H1 (cell line): ENCODE data around the gene DPF3. TPM values are rescaled to one million over a fixed set of nuclear protein-coding genes. Genes with fewer than 3 reads are reported as not detected.

ENCODE experiments used
- CTCF ChIA-PET: fragments of 300-600 bp; sonication (Branson Sonifier 250); formaldehyde crosslinking; loops from one replicate; lab custom pipeline; 2021; ENCODE audit not compliant: partially characterized antibody; lab: Charles Lee
- POLR2A ChIA-PET: fragments of 300-600 bp; sonication (Branson Sonifier 250); formaldehyde crosslinking; loops from one replicate; lab custom pipeline; 2021; ENCODE audit warnings: inconsistent platforms; ENCODE audit not compliant: partially characterized antibody; lab: Charles Lee
- DNase-seq, 2 experiments: peaks; one replicate each; pipeline versions ENCODE4 v3.0.0 to v3.0.0-alpha.2; 2010 to 2022; ENCODE audit warnings: low spot score in 2 of 2, low read depth in 1 of 2, mixed read lengths in 1 of 2
- FAIRE-seq: peaks from 2 replicates; lab custom pipeline; 2011; peaks lifted over from hg19 to GRCh38; lab: Jason Lieb, UNC
- H2AFZ ChIP-seq: 2 replicates; pipeline ENCODE4 v1.8.1; 2012; ENCODE audit warnings: low read length, inconsistent platforms
- H2AK5ac ChIP-seq: 2 replicates; pipeline ENCODE4 v1.6.1; 2013; ENCODE audit warnings: low read depth, low read length
- H2BK120ac ChIP-seq: replicated peaks from 2 replicates; pipeline ENCODE3; 2013; ENCODE audit warnings: low read depth, low read length, inconsistent platforms
- H2BK12ac ChIP-seq: 2 replicates; pipeline ENCODE4 v1.6.1; 2013; ENCODE audit warnings: low read depth, low read length
- H2BK15ac ChIP-seq: 2 replicates; pipeline ENCODE4 v1.6.1; 2013; ENCODE audit warnings: low read length
- H2BK20ac ChIP-seq: 2 replicates; pipeline ENCODE4 v1.6.1; 2013; ENCODE audit warnings: low read length
- H2BK5ac ChIP-seq: 2 replicates; pipeline ENCODE4 v1.6.1; 2013; ENCODE audit warnings: low read depth, low read length
- H3K14ac ChIP-seq: 2 replicates; pipeline ENCODE4 v1.6.1; 2013; ENCODE audit warnings: inconsistent platforms; ENCODE audit not compliant: insufficient read length
- H3K18ac ChIP-seq: 2 replicates; pipeline ENCODE4 v1.6.1; 2013; ENCODE audit warnings: low read length; ENCODE audit errors: extremely low read depth
- H3K23ac ChIP-seq: 2 replicates; pipeline ENCODE4 v1.6.1; 2013; ENCODE audit warnings: inconsistent platforms; ENCODE audit not compliant: insufficient read length
- H3K23me2 ChIP-seq: 2 replicates; pipeline ENCODE4 v1.6.1; 2013; ENCODE audit warnings: low read depth, low read length
- H3K27ac ChIP-seq: 2 replicates; pipeline ENCODE4 v1.6.1; 2011; ENCODE audit warnings: low read depth, low read length, inconsistent platforms
- H3K27me3 ChIP-seq, 4 experiments: replicated peaks in 1 of 4; 1 replicate in 1 of 4; 2 replicates in 3 of 4; pipeline versions ENCODE4 v1.6.1 to v1.8.1; 2011 to 2013; ENCODE audit warnings: low read length in 3 of 4, mild to moderate bottlenecking in 3 of 4, inconsistent platforms in 2 of 4, mixed read lengths in 2 of 4, moderate library complexity in 1 of 4; ENCODE audit not compliant: control insufficient read depth in 3 of 4, insufficient read depth in 3 of 4; ENCODE audit errors: extremely low read depth in 1 of 4
- H3K36me3 ChIP-seq, 4 experiments: 2 replicates each; pipeline versions ENCODE4 v1.6.1 to v1.8.1; 2011 to 2013; ENCODE audit warnings: mild to moderate bottlenecking in 4 of 4, low read length in 3 of 4, moderate library complexity in 2 of 4, control low read depth in 1 of 4, inconsistent platforms in 1 of 4; ENCODE audit not compliant: insufficient read depth in 4 of 4, control insufficient read depth in 2 of 4
- H3K4ac ChIP-seq: replicated peaks from 2 replicates; pipeline ENCODE3; 2013; ENCODE audit warnings: low read length, low read depth, mixed read lengths, inconsistent platforms; ENCODE audit not compliant: insufficient read length
- H3K4me1 ChIP-seq, 4 experiments: replicated peaks in 1 of 4; 1 replicate in 1 of 4; 2 replicates in 3 of 4; pipeline versions ENCODE4 v1.6.1 to v1.8.1; 2011 to 2013; ENCODE audit warnings: low read length in 3 of 4, inconsistent platforms in 2 of 4, mixed read lengths in 1 of 4; ENCODE audit not compliant: insufficient read depth in 4 of 4, control insufficient read depth in 3 of 4
- H3K4me2 ChIP-seq, 2 experiments: 2 replicates each; pipeline versions ENCODE4 v1.6.1 to v1.8.1; 2011 to 2013; ENCODE audit warnings: low read depth in 2 of 2, low read length in 2 of 2, control low read depth in 1 of 2, inconsistent platforms in 1 of 2, mild to moderate bottlenecking in 1 of 2; ENCODE audit not compliant: insufficient read depth in 1 of 2
- H3K4me3 ChIP-seq, 4 experiments: fragments of 200-600, 300-600 bp in 1 of 4; sonication (generic), shearing (Covaris generic), sonication (Bioruptor Twin) in 1 of 4; 2 replicates each; pipeline versions ENCODE4 v1.5.1 to v1.8.1; 2011 to 2016; ENCODE audit warnings: low read length in 4 of 4, low read depth in 3 of 4, control low read depth in 2 of 4, inconsistent platforms in 2 of 4, mild to moderate bottlenecking in 2 of 4, mixed read lengths in 1 of 4, moderate library complexity in 1 of 4; ENCODE audit not compliant: insufficient read depth in 2 of 4; ENCODE audit errors: extremely low read depth in 1 of 4
- H3K56ac ChIP-seq: replicated peaks from 2 replicates; pipeline ENCODE3; 2013; ENCODE audit warnings: low read depth, mild to moderate bottlenecking, mixed read lengths, low read length, inconsistent platforms; ENCODE audit not compliant: insufficient read length
- H3K79me1 ChIP-seq: 2 replicates; pipeline ENCODE4 v1.6.1; 2013; ENCODE audit warnings: low read depth, low read length, control low read depth
- H3K79me2 ChIP-seq, 2 experiments: 2 replicates each; pipeline versions ENCODE4 v1.6.1 to v1.8.1; 2012 to 2013; ENCODE audit warnings: low read length in 2 of 2, mild to moderate bottlenecking in 2 of 2, inconsistent platforms in 1 of 2; ENCODE audit not compliant: insufficient read depth in 2 of 2, control insufficient read depth in 1 of 2
- H3K9ac ChIP-seq, 4 experiments: replicated peaks in 1 of 4; 1 replicate in 1 of 4; 2 replicates in 3 of 4; pipeline versions ENCODE4 v1.6.1 to v1.8.1; 2011 to 2013; ENCODE audit warnings: low read depth in 3 of 4, low read length in 3 of 4, control low read depth in 2 of 4, mild to moderate bottlenecking in 2 of 4, moderate library complexity in 2 of 4, inconsistent platforms in 1 of 4; ENCODE audit errors: extremely low read depth in 1 of 4
- H3K9me3 ChIP-seq, 2 experiments: 2 replicates each; pipeline versions ENCODE4 v1.6.1 to v1.8.1; 2012 to 2013; ENCODE audit warnings: mild to moderate bottlenecking in 2 of 2, moderate library complexity in 2 of 2, control low read depth in 1 of 2, inconsistent platforms in 1 of 2, low read depth in 1 of 2, low read length in 1 of 2, mixed read lengths in 1 of 2; ENCODE audit not compliant: insufficient read depth in 2 of 2
- H4K20me1 ChIP-seq, 2 experiments: replicated peaks in 1 of 2; 2 replicates each; pipeline versions ENCODE3 to v1.8.1; 2011 to 2013; ENCODE audit warnings: inconsistent platforms in 2 of 2, low read length in 2 of 2, mild to moderate bottlenecking in 1 of 2; ENCODE audit not compliant: insufficient read depth in 2 of 2, control insufficient read depth in 1 of 2
- H4K5ac ChIP-seq: 2 replicates; pipeline ENCODE4 v1.6.1; 2013; ENCODE audit warnings: low read length, low read depth, mixed read lengths, inconsistent platforms; ENCODE audit not compliant: insufficient read length
- H4K8ac ChIP-seq: 2 replicates; pipeline ENCODE4 v1.8.0; 2013; ENCODE audit warnings: mild to moderate bottlenecking, moderate library complexity, low read length, inconsistent platforms; ENCODE audit not compliant: insufficient read depth; ENCODE audit errors: extremely low read depth
- H4K91ac ChIP-seq: replicated peaks from 2 replicates; pipeline ENCODE3; 2013; ENCODE audit warnings: low read length, mixed read lengths, inconsistent platforms; ENCODE audit not compliant: insufficient read length
- ASH2L ChIP-seq: fragments of 200-600, 300-600 bp; sonication (generic); IDR thresholded peaks from one replicate; pipeline ENCODE4 v1.7.1; 2017; ENCODE audit warnings: low read length
- CEBPB ChIP-seq: IDR thresholded peaks from 2 replicates; pipeline ENCODE4 v1.6.1; 2012; ENCODE audit warnings: low read depth, low read length
- GABPA ChIP-seq: IDR thresholded peaks from 2 replicates; pipeline ENCODE4 v1.6.1; 2011; ENCODE audit warnings: mild to moderate bottlenecking, low read length, moderate library complexity, borderline replicate concordance; ENCODE audit not compliant: insufficient read depth
- KDM4A ChIP-seq: IDR thresholded peaks from one replicate; pipeline ENCODE4 v1.7.1; 2012; ENCODE audit warnings: low read depth, mild to moderate bottlenecking, moderate library complexity, low read length, inconsistent platforms; ENCODE audit not compliant: severe bottlenecking
- PHF8 ChIP-seq: fragments of 200-600 bp; sonication (generic); conservative IDR thresholded peaks from 2 replicates; pipeline ENCODE4 v1.7.1; 2012; ENCODE audit warnings: low read depth, mild to moderate bottlenecking, inconsistent platforms, low read length, moderate library complexity
- RNF2 ChIP-seq: fragments of 200-900, 300-1000 bp; sonication (generic); IDR thresholded peaks from 2 replicates; pipeline ENCODE4 v1.7.1; 2016; ENCODE audit warnings: borderline replicate concordance, low read depth, mild to moderate bottlenecking, antibody characterized with exemption, low read length; ENCODE audit not compliant: poor library complexity, severe bottlenecking; ENCODE audit errors: missing control alignments
- SP4 ChIP-seq: IDR thresholded peaks from 2 replicates; pipeline ENCODE4 v1.6.1; 2012; ENCODE audit warnings: low read length, inconsistent platforms
- TAF1 ChIP-seq: IDR thresholded peaks from 2 replicates; pipeline ENCODE4 v1.6.1; 2011; ENCODE audit warnings: mild to moderate bottlenecking, low read depth, low read length
- TCF12 ChIP-seq: IDR thresholded peaks from 2 replicates; pipeline ENCODE4 v1.6.1; 2011; ENCODE audit warnings: low read depth, mild to moderate bottlenecking, low read length
- TEAD4 ChIP-seq: IDR thresholded peaks from 2 replicates; pipeline ENCODE4 v1.6.1; 2012; ENCODE audit warnings: low read depth, low read length, inconsistent platforms, mixed read lengths
- ZNF274 ChIP-seq: IDR thresholded peaks from 2 replicates; pipeline ENCODE4 v1.7.0; 2012; ENCODE audit warnings: low read length, borderline replicate concordance; ENCODE audit errors: extremely low read depth
- WGBS, 2 experiments: shearing (Covaris generic) in 1 of 2; methylation state at CpG; one replicate each; pipeline versions ENCODE4 v1.1.6 to v1.1.7; 2013 to 2015; ENCODE audit warnings: low lambda C conversion rate in 2 of 2, mixed read lengths in 2 of 2, inconsistent platforms in 1 of 2, low coverage in 1 of 2, missing lambda C conversion rate in 1 of 2; ENCODE audit not compliant: insufficient replicate concordance in 2 of 2, insufficient coverage in 1 of 2, insufficient read length in 1 of 2; ENCODE audit errors: extremely low coverage in 1 of 2, missing lambda C conversion rate in 1 of 2; 5-methylcytosine and 5-hydroxymethylcytosine counted together
- polyA plus RNA-seq, 7 experiments: library from polyadenylated mRNA; depleted of rRNA in 3 of 7; stranded (reverse) in 5 of 7; unstranded in 2 of 7; fragments of >200 nt in 5 of 7; fragments of 200-250 nt in 2 of 7; gene quantifications; 1 replicate in 5 of 7; 2 replicates in 1 of 7; 4 replicates in 1 of 7; pipeline versions ENCODE4 v1.2.1 to v1.2.3, GENCODE V29; 2011 to 2013; ENCODE audit warnings: missing spikeins in 2 of 7, mixed read lengths in 2 of 7
- total RNA-seq: library from RNA; stranded (reverse); fragmentation: NEBNext Ultra II Directional; extraction: Animal tissue kit (Norgen Biotek cat#: 25700); gene quantifications from 2 replicates; pipeline ENCODE4 v1.2.1, GENCODE V29; 2021

The DPF3 gene
- total and polyA plus RNA-seq, 2 of the 8 experiments (the other 6 are each of a cell fraction or from before 2014, with no cell fraction given), result 0.19 TPM; not detected in 1

DNA sequence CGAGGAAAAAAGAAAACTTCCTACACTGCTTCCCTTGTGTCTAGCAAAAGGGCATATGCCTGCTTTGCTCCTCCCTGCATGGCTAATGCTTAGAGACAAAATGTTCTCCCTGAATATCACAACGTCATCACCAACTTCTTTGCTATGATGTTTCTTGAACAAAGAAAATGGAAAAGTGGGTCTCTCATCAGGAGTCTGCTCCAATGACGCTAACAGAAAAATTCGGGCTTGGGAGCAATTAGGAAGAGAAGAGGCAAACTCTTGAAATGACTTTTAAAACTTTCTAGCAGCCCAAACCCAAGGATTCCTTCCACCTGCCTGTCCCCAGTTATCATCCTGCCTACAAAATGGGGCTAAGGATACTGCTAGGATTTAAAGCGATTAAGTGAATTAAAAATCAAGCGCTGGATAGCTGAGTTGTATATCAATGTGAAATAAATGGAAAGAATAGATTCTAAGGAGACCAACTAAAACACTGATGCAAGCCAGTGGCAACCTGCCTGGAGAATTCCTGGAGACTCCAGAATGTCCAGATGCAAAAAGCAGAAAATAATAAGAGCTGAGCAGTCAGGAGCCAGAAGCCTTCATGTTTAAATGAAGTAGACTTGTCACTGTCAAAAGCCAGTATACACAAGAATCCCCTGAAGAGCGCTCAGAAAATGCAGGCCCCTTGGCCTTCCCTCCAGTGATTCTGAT, 183.8 kb downstream of the DPF3 start:
- Histone ChIP-seq H2BK15ac (no peak overlapping the region), H3K4me2 (no peak overlapping the region), H3K56ac (no peak overlapping the region), H4K20me1 (no peaks in the 10 kb centered on the region), H3K4me3 (no peak overlapping the region), H3K79me2 (no peaks in the 10 kb centered on the region), H3K18ac (no peak overlapping the region), H3K4me1 (0 out of 7 replicates have a peak, but pooled peaks cover 0 to 2% (median 0%) of the 10 kb centered on the region in 4 experiments), H3K27ac (no peak overlapping the region), H2BK20ac (no peak overlapping the region), H3K79me1 (no peaks in the 10 kb centered on the region), H2AK5ac (no peak overlapping the region), H3K4ac (no peak overlapping the region), H2BK120ac (no peak overlapping the region), H3K27me3 (no peaks in the 10 kb centered on the region), H2BK5ac (no peak overlapping the region), H3K14ac (no peak overlapping the region), H2BK12ac (0 out of 2 replicates have a peak overlapping the region, but pooled peaks have one; percentile 39), H3K9ac (no peak overlapping the region), H3K36me3 (no peaks in the 10 kb centered on the region), H3K9me3 (peaks cover 3 to 4% of the 10 kb centered on the region in 2 experiments; a peak in 2 of 4 replicates), H4K91ac (no peak overlapping the region), H4K5ac (no peak overlapping the region), H4K8ac (no peak overlapping the region), H3K23ac (no peak overlapping the region), H3K23me2 (no peaks in the 10 kb centered on the region), H2AFZ (no peak overlapping the region)
- ChIA-PET CTCF (interaction anchor here (0.9 to 2.2 kb wide), 6 partner anchors 16 to 195 kb away, joined by 3 to 5 read pairs (median 3); no protein-coding TSS in a partner anchor), POLR2A (interaction anchor here (1.0 kb wide), 1 partner anchor 184 kb away, joined by 3 read pairs; no protein-coding TSS in a partner anchor)
- 89% methylated on average over 7 of the region's 7 CpGs; no CpG with 5 or more reads in 1 of the 2 experiments for WGBS, 2 experiments
- DNase-seq, result no peak
- no peak for FAIRE-seq
- TF ChIP-seq SP4 (no peak), CEBPB (no peak), TAF1 (no peak), KDM4A (no peak), TCF12 (no peak), PHF8 (no peak), ZNF274 (no peak), TEAD4 (no peak), ASH2L (no peak), GABPA (no peak), RNF2 (no peak)
- TF ChIP-seq, all 59 proteins: peak for 0
